Naive B cell (primary cell): ENCODE results near the gene GAB4. TPM values are rescaled to one million over a fixed set of nuclear protein-coding genes. Genes with fewer than 3 reads are reported as not detected.
A peak's percentile ranks its signal among the peaks of the same experiment; 100 is the strongest.
"Not testable (repeated sequence)": the region's sequence is repeated elsewhere in the genome, so short reads cannot be mapped to it uniquely, and the experiment has no call there.

Source experiments
- ATAC-seq, 2 donors: fragments of 150-1000 bp; cut with Tn5 transposase; 2 replicates each; pipeline ENCODE4 v1.10.0; 2021; ENCODE audit warnings: low read depth in 2 of 2, mild to moderate bottlenecking in 2 of 2, moderate library complexity in 2 of 2
- DNase-seq: peaks from one replicate; pipeline ENCODE4 v3.0.0; 2022
- H3K27ac Mint-ChIP-seq, 6 donors: one replicate each; pipeline ENCODE4 v1.8.0; 2020 to 2022; ENCODE audit warnings: mild to moderate bottlenecking in 6 of 6, mixed read lengths in 6 of 6, moderate library complexity in 5 of 6, inconsistent platforms in 2 of 6
- H3K27me3 Mint-ChIP-seq, 3 donors: one replicate each; pipeline ENCODE4 v1.8.0; 2021 to 2022; ENCODE audit warnings: mixed read lengths in 3 of 3, mild to moderate bottlenecking in 1 of 3
- H3K36me3 Mint-ChIP-seq, 2 donors: one replicate each; pipeline ENCODE4 v1.8.0; 2020 to 2022; ENCODE audit warnings: mixed read lengths in 2 of 2, inconsistent platforms in 1 of 2, mild to moderate bottlenecking in 1 of 2
- H3K4me1 Mint-ChIP-seq, 3 donors: one replicate each; pipeline ENCODE4 v1.8.0; 2020 to 2022; ENCODE audit warnings: mixed read lengths in 3 of 3, inconsistent platforms in 1 of 3, mild to moderate bottlenecking in 1 of 3, moderate library complexity in 1 of 3
- H3K4me3 Mint-ChIP-seq, 8 donors: one replicate each; pipeline ENCODE4 v1.8.0; 2020 to 2022; ENCODE audit warnings: mild to moderate bottlenecking in 8 of 8, mixed read lengths in 8 of 8, moderate library complexity in 8 of 8, inconsistent platforms in 2 of 8
- H3K9me3 Mint-ChIP-seq, 7 donors: one replicate each; pipeline ENCODE4 v1.8.0; 2020 to 2022; ENCODE audit warnings: mixed read lengths in 7 of 7, mild to moderate bottlenecking in 5 of 7, inconsistent platforms in 2 of 7, moderate library complexity in 1 of 7
- polyA plus RNA-seq, 6 donors: library from polyadenylated mRNA; unstranded; fragments of 300-500 nt; fragmentation: Illumina TruSeq; gene quantifications; one replicate each; pipeline ENCODE4 v1.2.3, GENCODE V29; 2021; ENCODE audit warnings: low read depth in 6 of 6

The GAB4 gene
- polyA plus RNA-seq, 6 donors from 2014 or later, result not detected

- peaks cover 5 to 11% of the 10 kb centered on the region in 2 donors for H3K36me3 Mint-ChIP-seq
These were observed 16.4 kb upstream of the GAB4 start for GRCh38 chr22:17024380-17024779.

GRCh38 chr22:17015552-17015951, 7.5 kb upstream of the GAB4 start:
- not testable (repeated sequence) for H3K9me3 Mint-ChIP-seq, DNase-seq, H3K36me3 Mint-ChIP-seq, H3K27ac Mint-ChIP-seq, ATAC-seq, H3K4me1 Mint-ChIP-seq, H3K4me3 Mint-ChIP-seq
- peaks cover 35 to 55% (median 50%) of the 10 kb centered on the region in 3 donors for H3K27me3 Mint-ChIP-seq

More at GRCh38 chr22:17024380-17024779, 16.4 kb upstream of the GAB4 start:
- peaks cover 8 to 39% (median 27%) of the 10 kb centered on the region in 3 donors for H3K27me3 Mint-ChIP-seq
- H3K4me3 Mint-ChIP-seq, H3K27ac Mint-ChIP-seq, H3K4me1 Mint-ChIP-seq, DNase-seq, ATAC-seq: not testable (repeated sequence)
- peaks cover 4 to 22% (median 6%) of the 10 kb centered on the region in 7 donors for H3K9me3 Mint-ChIP-seq

DNA sequence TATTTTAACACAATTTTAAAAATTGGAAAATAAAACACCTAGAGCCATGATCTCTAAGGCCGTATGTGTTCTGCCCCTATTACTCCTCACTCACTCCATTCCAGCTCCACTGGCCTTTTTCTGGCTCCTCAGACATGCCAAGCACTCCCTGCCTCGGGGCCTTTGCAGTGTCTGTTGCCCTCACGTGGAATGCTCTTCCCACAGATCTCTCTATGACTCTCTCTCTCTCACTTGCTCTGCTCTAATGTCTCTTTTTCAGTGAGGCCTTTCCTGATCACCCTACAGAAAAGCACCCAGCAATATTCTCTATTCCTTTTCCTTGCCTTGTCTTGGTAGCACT, 6.0 kb upstream of the GAB4 start:
- H3K27ac Mint-ChIP-seq, H3K4me3 Mint-ChIP-seq, H3K36me3 Mint-ChIP-seq, H3K4me1 Mint-ChIP-seq, DNase-seq, ATAC-seq, H3K9me3 Mint-ChIP-seq: not testable (repeated sequence)
- peaks cover 35 to 60% (median 59%) of the 10 kb centered on the region in 3 donors for H3K27me3 Mint-ChIP-seq

DNA sequence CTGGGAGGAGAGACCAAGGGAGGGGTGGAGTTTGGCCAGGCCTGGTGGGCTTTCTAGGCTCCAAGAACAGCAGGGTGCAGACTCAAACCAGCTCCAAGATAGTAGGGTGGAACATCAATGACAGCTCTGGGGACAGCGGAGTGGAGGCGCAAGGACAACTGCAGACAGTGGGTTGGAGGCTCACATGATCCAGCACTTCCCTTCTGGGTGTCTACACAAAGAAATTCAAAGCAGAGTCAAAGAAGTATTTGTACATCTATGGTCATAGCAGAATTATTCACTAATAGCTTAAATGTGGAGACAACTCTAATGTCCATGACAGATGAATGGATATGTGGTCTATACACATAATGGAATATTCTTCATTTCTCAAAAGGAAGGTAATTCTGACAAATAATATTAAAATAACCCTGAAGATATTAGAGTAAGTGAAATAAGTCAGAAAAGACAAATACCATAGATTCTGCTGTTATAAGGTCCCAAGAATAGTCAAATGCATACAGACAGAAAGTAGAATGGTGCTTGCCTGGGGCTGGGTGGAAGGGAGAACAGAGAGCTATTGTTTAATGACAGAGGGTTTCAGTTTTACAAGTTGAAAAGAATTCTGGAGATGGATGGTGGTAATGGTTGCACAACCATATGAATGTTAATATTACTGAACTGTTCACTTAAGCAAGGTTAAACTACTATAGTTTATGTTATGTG, 5.5 kb upstream of the GAB4 start:
- H3K27ac Mint-ChIP-seq, result no peak overlapping the region
- H3K9me3 Mint-ChIP-seq, result peaks cover 0 to under 1% (median 0%) of the 10 kb centered on the region in 7 donors
- H3K36me3 Mint-ChIP-seq, result no peaks in the 10 kb centered on the region
- peaks cover 35 to 65% (median 61%) of the 10 kb centered on the region in 3 donors for H3K27me3 Mint-ChIP-seq
- ATAC-seq (no peak), DNase-seq (no peak)
- H3K4me3 Mint-ChIP-seq, result no peak overlapping the region
- no peaks in the 10 kb centered on the region for H3K4me1 Mint-ChIP-seq

GRCh38 chr22:17012267-17012666, 4.2 kb upstream of the GAB4 start:
- Mint-ChIP-seq H3K36me3 (no peaks in the 10 kb centered on the region), H3K4me1 (no peaks in the 10 kb centered on the region), H3K9me3 (peaks cover 0 to 7% (median 0%) of the 10 kb centered on the region in 7 donors), H3K27ac (peak overlapping the region in 1 of 6 donors; percentile 14), H3K4me3 (no peak overlapping the region), H3K27me3 (peaks cover 39 to 72% (median 59%) of the 10 kb centered on the region in 3 donors)
- ATAC-seq (no peak), DNase-seq (no peak)

DNA sequence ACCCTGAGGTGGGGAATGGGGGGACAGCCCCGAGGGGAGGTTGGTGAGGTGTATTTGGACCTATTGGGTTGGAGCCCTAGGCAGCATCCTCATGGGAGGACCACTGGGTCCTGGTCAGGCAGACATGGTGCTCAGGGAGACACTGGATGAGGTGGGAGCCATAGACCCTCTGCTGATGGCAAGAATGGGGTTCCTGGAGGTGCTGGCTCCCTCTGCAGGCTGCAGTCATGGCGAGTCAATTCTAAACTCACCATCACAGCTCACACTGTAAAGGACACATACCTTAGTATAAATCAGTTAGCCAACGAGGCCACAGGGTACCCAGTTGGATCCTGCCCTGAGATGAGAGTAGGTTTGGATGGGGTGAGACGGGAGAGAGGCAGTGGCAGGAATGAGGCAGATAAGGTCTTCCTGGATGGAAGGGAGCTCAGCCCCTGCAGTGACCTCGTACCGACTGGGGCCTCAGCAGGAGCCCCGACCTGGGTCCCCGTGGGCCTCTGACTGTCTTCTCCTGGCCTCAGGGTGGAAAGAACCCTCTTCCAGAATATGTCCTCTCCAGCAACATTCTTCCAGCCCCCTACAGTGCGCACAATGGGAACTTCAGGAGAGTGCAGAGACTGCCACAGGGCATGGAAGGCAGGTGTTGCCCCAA, 1.7 kb upstream of the GAB4 start:
- ATAC-seq (no peak), DNase-seq (no peak)
- Mint-ChIP-seq H3K9me3 (peaks cover 0 to 24% (median 19%) of the 10 kb centered on the region in 7 donors), H3K4me3 (no peak overlapping the region), H3K27me3 (peaks cover 50 to 80% (median 77%) of the 10 kb centered on the region in 3 donors), H3K27ac (no peak overlapping the region), H3K36me3 (no peaks in the 10 kb centered on the region), H3K4me1 (no peaks in the 10 kb centered on the region)

- peaks cover 4 to 41% (median 24%) of the 10 kb centered on the region in 7 donors for H3K9me3 Mint-ChIP-seq
- no peak for DNase-seq
- peaks cover 37 to 89% (median 76%) of the 10 kb centered on the region in 3 donors for H3K27me3 Mint-ChIP-seq
These were observed 765 bp downstream of the GAB4 start for GRCh38 chr22:17007257-17007656.

GRCh38 chr22:16989915-16990314, 18.1 kb downstream of the GAB4 start:
- Mint-ChIP-seq H3K4me1 (no peaks in the 10 kb centered on the region), H3K27ac (no peak overlapping the region), H3K36me3 (peaks cover 0 to 10% of the 10 kb centered on the region in 2 donors), H3K27me3 (peaks cover 15 to 44% (median 40%) of the 10 kb centered on the region in 3 donors), H3K9me3 (peaks cover 4 to 9% (median 6%) of the 10 kb centered on the region in 7 donors), H3K4me3 (no peak overlapping the region)
- no peak for DNase-seq
- ATAC-seq, result no peak

More at GRCh38 chr22:17007257-17007656, 765 bp downstream of the GAB4 start:
- H3K4me3 Mint-ChIP-seq, result no peak overlapping the region
- H3K36me3 Mint-ChIP-seq, result peaks cover 0 to 15% of the 10 kb centered on the region in 2 donors
- no peak overlapping the region for H3K27ac Mint-ChIP-seq
- H3K4me1 Mint-ChIP-seq, result no peaks in the 10 kb centered on the region
- no peak for ATAC-seq

DNA sequence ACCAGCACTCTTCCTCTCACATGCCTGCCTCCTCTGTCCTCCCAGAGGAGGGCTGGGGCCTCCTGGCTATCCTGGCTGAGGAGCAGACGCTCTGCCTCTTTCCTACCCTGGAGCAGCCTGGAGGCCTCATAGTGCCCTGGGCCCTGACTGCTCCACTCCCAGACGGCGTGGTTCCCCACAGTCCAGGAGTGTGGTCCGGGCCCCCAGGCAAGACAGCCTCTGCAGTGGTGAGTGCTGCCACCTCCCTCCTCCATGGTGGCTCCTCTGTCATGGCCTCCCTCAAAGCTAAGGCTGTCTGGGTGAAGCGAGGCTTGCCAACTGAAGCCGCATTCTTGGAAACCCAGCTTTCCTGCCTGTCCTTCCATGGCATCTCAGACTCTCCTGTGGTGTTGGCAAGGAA, 19.8 kb downstream of the GAB4 start:
- H3K4me1 Mint-ChIP-seq, result no peaks in the 10 kb centered on the region
- peaks cover 12 to 41% (median 36%) of the 10 kb centered on the region in 3 donors for H3K27me3 Mint-ChIP-seq
- no peak overlapping the region for H3K27ac Mint-ChIP-seq
- DNase-seq (no peak), ATAC-seq (no peak)
- no peak overlapping the region for H3K4me3 Mint-ChIP-seq
- H3K36me3 Mint-ChIP-seq, result peaks cover 0 to 15% of the 10 kb centered on the region in 2 donors
- peaks cover 4 to 25% (median 16%) of the 10 kb centered on the region in 7 donors for H3K9me3 Mint-ChIP-seq

DNA sequence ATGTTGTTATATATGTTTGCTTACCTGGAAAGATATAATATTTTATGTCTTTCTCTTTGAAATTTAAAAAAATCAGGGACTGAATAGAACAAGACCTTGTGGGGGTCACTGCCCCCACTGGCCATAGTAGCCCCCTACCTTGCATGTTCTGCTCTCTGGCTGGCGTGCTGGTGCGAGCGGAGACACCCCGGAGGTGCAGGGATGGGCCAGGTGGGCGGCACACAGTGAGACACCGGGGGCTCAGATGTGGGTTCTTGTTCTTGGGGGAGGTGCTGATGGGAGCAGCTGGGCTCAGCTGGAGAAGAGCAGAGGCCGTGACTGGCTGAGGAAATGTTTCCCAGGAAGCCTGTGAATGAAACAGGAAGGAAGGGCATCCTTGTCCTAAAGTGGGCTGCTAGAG, 20.2 kb downstream of the GAB4 start:
- no peaks in the 10 kb centered on the region for H3K4me1 Mint-ChIP-seq
- no peak overlapping the region for H3K4me3 Mint-ChIP-seq
- ATAC-seq (no peak), DNase-seq (no peak)
- H3K9me3 Mint-ChIP-seq, result peaks cover 4 to 30% (median 20%) of the 10 kb centered on the region in 7 donors
- peaks cover 0 to 19% of the 10 kb centered on the region in 2 donors for H3K36me3 Mint-ChIP-seq
- peaks cover 8 to 37% (median 33%) of the 10 kb centered on the region in 3 donors for H3K27me3 Mint-ChIP-seq
- no peak overlapping the region for H3K27ac Mint-ChIP-seq

- no peak overlapping the region for H3K4me3 Mint-ChIP-seq
- no peak overlapping the region for H3K27ac Mint-ChIP-seq
- no peaks in the 10 kb centered on the region for H3K4me1 Mint-ChIP-seq
- H3K27me3 Mint-ChIP-seq, result peaks cover 26 to 47% (median 32%) of the 10 kb centered on the region in 3 donors
- peaks cover 0 to 7% of the 10 kb centered on the region in 2 donors for H3K36me3 Mint-ChIP-seq
- ATAC-seq (no peak), DNase-seq (no peak)
- H3K9me3 Mint-ChIP-seq, result peaks cover 3 to 24% (median 11%) of the 10 kb centered on the region in 7 donors
These were observed 32.7 kb downstream of the GAB4 start for GRCh38 chr22:16975155-16975885.

GRCh38 chr22:16974298-16975084, 33.5 kb downstream of the GAB4 start:
- no peak for ATAC-seq
- H3K9me3 Mint-ChIP-seq, result peaks cover 2 to 16% (median 4%) of the 10 kb centered on the region in 7 donors
- H3K36me3 Mint-ChIP-seq, result peaks cover 0 to 7% of the 10 kb centered on the region in 2 donors
- no peak overlapping the region for H3K4me3 Mint-ChIP-seq
- no peak overlapping the region for H3K27ac Mint-ChIP-seq
- peaks cover 26 to 53% (median 32%) of the 10 kb centered on the region in 3 donors for H3K27me3 Mint-ChIP-seq
- no peak for DNase-seq
- no peaks in the 10 kb centered on the region for H3K4me1 Mint-ChIP-seq
